NCI-H1048 (cell line): Measurements from ENCODE around the gene NRN1L.

Source experiments
- DNase-seq: peaks from one replicate; lab custom pipeline; 2025; lab: John Stamatoyannopoulos, UW

Gene NRN1L

DNA sequence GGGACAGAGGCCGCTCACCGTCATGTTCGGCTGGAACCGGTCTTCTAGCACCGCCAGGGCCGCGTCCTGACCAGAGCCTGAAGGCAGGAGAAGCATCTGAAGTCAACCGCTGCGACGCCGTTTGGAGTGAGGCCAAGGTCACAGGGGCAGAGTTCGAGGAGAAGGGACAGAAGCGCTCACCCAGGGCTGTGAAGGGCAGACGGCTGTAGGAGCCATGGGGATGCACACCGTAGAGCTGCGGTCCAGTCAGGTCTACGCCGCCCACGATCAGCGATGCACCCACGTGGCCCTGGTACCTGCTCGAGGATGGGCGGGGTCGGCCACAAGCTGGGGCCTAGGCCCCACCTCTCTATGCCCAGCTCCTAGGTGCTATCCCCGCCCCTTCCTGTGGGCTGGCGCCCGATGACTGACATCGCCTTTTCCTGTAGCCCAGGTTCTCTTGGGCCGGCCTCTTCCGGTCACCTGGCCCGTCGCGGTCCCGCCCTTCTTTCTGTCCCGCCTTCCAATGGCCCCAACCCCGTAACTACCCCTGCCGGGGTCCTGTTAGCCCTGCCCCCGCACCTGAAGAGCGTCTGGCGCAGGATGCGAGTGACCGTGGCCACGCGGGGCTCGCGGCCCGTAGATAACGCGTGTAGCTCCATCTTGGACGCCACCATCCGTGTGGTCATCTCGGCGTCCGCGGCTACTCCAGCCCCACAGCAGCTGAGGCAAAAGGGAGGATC, 50.9 kb downstream of the NRN1L start:
- peak; percentile 56 for DNase-seq
